HG03460 (cell line): ENCODE measurements around the gene MLYCD.

Source experiments
- ATAC-seq: cut with Tn5 transposase; IDR thresholded peaks from one replicate; pipeline ENCODE4 v1.9.1; 2021; ENCODE audit not compliant: unreplicated experiment

MLYCD gene

GRCh38 chr16:83898463-83899271 is at the start of gene MLYCD:
Gene MLYCD, plus strand, starts transcription at chr16:83899115. Its CDS starts 30 bp downstream, at chr16:83899145.
- peak; percentile 84 for ATAC-seq

- ATAC-seq = no peak
Observed at GRCh38 chr16:83849421-83849820, 49.5 kb upstream of the MLYCD start.

GRCh38 chr16:83850947-83851346 is 48.0 kb upstream of the MLYCD start:
- ATAC-seq = no peak

- ATAC-seq = no peak
Observed at GRCh38 chr16:83851473-83851872, 47.4 kb upstream of the MLYCD start.

GRCh38 chr16:83852774-83853173 is 46.1 kb upstream of the MLYCD start:
- no peak for ATAC-seq

- ATAC-seq = no peak
Observed at GRCh38 chr16:83853834-83854233, 45.1 kb upstream of the MLYCD start.

- no peak for ATAC-seq
Observed at GRCh38 chr16:83854420-83854819, 44.5 kb upstream of the MLYCD start.

GRCh38 chr16:83856792-83857191 is 42.1 kb upstream of the MLYCD start:
- no peak for ATAC-seq

- ATAC-seq = no peak
Observed at GRCh38 chr16:83859265-83859664, 39.6 kb upstream of the MLYCD start.

- ATAC-seq = no peak
Observed at GRCh38 chr16:83862661-83863060, 36.3 kb upstream of the MLYCD start.

- ATAC-seq = no peak
Observed at GRCh38 chr16:83863682-83864081, 35.2 kb upstream of the MLYCD start.

- ATAC-seq = no peak
Observed at GRCh38 chr16:83870830-83871229, 28.1 kb upstream of the MLYCD start.

GRCh38 chr16:83878838-83879237 is 20.1 kb upstream of the MLYCD start:
- no peak for ATAC-seq

GRCh38 chr16:83882163-83882885 is 16.6 kb upstream of the MLYCD start:
- ATAC-seq = no peak

- no peak for ATAC-seq
Observed at GRCh38 chr16:83886199-83886971, 12.5 kb upstream of the MLYCD start.

- no peak for ATAC-seq
Observed at GRCh38 chr16:83887080-83887479, 11.8 kb upstream of the MLYCD start.

GRCh38 chr16:83887564-83887963 is 11.4 kb upstream of the MLYCD start:
- no peak for ATAC-seq

GRCh38 chr16:83888672-83889044 is 10.3 kb upstream of the MLYCD start:
- no peak for ATAC-seq

GRCh38 chr16:83890359-83890758 is 8.6 kb upstream of the MLYCD start:
- ATAC-seq = no peak

GRCh38 chr16:83891742-83892141 is 7.2 kb upstream of the MLYCD start:
- no peak for ATAC-seq

- ATAC-seq = no peak
Observed at GRCh38 chr16:83895243-83895642, 3.7 kb upstream of the MLYCD start.

- no peak for ATAC-seq
Observed at GRCh38 chr16:83895942-83896341, 3.0 kb upstream of the MLYCD start.
